Measurements from ENCODE around the gene PRKCE.

- TF ChIP-seq EZH2 (IDR thresholded peaks at IDR 0.05) (no peak), POLR2AphosphoS5 (IDR thresholded peaks at IDR 0.05; ENCODE audit: borderline replicate concordance, low read depth, low read length) (no peak), FOXP2 (optimal IDR thresholded peaks at IDR 0.05; ENCODE audit: control extremely low read depth, extremely low read length, insufficient read depth) (no peak)
Observed at GRCh38 chr2:45753381-45753780, 101.9 kb downstream of the PRKCE start.
